Testis (tissue), 3 donors: Measurements from ENCODE around the gene OGFR. TPM values are rescaled to one million over a fixed set of nuclear protein-coding genes. Genes with fewer than 3 reads are reported as not detected.

Experiments used
- DNase-seq: peaks from one replicate; pipeline ENCODE4 v3.0.0-alpha.2; 2019
- H3K27ac ChIP-seq, 2 donors: fragments of 200-600 bp; sonication (generic); one replicate each; pipeline ENCODE4 v1.5.1; 2019
- H3K27me3 ChIP-seq: fragments of 200-600 bp; sonication (generic); one replicate; pipeline ENCODE4 v1.5.1; 2019
- H3K36me3 ChIP-seq: fragments of 200-600 bp; sonication (generic); one replicate; pipeline ENCODE4 v1.5.1; 2017; ENCODE audit warnings: low read depth; ENCODE audit errors: missing control alignments
- H3K4me1 ChIP-seq: fragments of 200-600 bp; sonication (generic); one replicate; pipeline ENCODE4 v1.5.1; 2019
- H3K4me3 ChIP-seq, 2 donors: fragments of 200-600 bp; sonication (generic); one replicate each; pipeline ENCODE4 v1.5.1; 2017 to 2019
- H3K9me3 ChIP-seq: fragments of 200-600 bp; sonication (generic); one replicate; pipeline ENCODE4 v1.5.1; 2017
- POLR2A ChIP-seq: fragments of 450-650 bp; IDR thresholded peaks from one replicate; pipeline ENCODE4 v1.6.1; 2017; ENCODE audit warnings: antibody characterized with exemption, mild to moderate bottlenecking, moderate library complexity
- WGBS, 2 donors: methylation state at CpG; one replicate each; pipeline ENCODE4 v1.1.5; 2018; 5-methylcytosine and 5-hydroxymethylcytosine counted together
- intact Hi-C: fragments of 100-400 bp; cut with DNase I; formaldehyde crosslinking; loops from one replicate; pipeline ENCODE4 v1.15.1; 2023; ENCODE audit warnings: low total_unique reads
- polyA plus RNA-seq: library from polyadenylated mRNA; stranded (reverse); fragments of 350-450 nt; fragmentation: Illumina TruSeq; extraction: RNeasy Lipid Tissue Mini Kit (QIAGEN cat#74804); gene quantifications from one replicate; pipeline ENCODE4 v1.2.3, GENCODE V29; 2014; ENCODE audit warnings: low read depth, low replicate concordance; ENCODE audit not compliant: insufficient read depth
- total RNA-seq, 2 donors: library from RNA; depleted of rRNA; stranded (reverse); fragments of >200 nt; gene quantifications; one replicate each; pipeline ENCODE4 v1.2.3, GENCODE V29; 2016
- TF ChIP-seq, protein P1 (sequence below), 3 experiments: fragments of 450-650 bp in 2 of 3; fragments of 200-600 bp in 1 of 3; sonication (generic) in 1 of 3; IDR thresholded peaks; one replicate each; pipeline ENCODE4 v1.5.1; 2016 to 2019; ENCODE audit warnings: antibody characterized with exemption in 3 of 3, mild to moderate bottlenecking in 2 of 3, moderate library complexity in 1 of 3

OGFR gene
- total and polyA plus RNA-seq, 3 donors from 2014 or later: 23.7 to 57.0 (median 46.6) TPM

DNA sequence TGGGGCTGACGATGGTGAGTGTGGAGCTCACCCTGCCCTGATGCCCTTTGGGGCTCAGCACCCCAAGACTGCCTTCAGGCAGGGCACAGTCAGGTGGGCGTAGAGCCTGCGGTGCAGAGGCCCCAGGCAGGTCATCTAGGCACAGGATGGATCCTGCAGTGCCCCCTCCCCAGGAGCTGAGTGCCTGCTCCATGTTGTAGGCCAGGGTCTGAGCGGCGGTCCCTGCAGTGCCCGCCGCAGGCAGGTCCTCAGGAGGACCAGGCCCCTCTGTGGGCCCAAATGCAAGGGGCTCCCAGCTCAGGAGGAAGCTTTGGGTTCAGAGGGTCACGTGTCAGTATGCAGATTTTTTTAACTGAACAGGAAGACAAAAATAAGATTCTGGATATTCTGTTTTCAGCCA lies 5.6 kb upstream of the OGFR start:
- no peaks in the 10 kb centered on the region for H3K36me3 ChIP-seq
- 93 to 95% methylated on average over 8 of the region's 8 CpGs for WGBS, 2 donors
- H3K27me3 ChIP-seq: no peaks in the 10 kb centered on the region

DNA sequence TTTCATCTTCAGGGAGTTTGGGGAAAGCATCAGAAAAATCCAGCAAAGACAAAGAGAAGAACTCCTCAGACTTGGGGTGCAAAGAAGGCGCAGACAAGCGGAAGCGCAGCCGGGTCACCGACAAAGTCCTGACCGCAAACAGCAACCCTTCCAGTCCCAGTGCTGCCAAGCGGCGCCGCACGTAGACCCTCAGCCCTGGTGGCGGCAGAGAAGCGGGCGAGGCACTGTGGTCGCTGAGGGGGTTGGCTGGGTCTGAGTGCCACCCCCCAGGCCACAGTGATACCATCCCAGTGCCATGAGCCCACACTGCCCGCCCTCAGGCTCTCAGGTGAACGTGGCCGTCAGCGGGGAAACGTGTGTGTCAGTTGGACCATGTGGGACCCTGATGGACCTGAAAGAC lies 5.2 kb upstream of the OGFR start:
- intact Hi-C loops: no loop called here
- Histone ChIP-seq H3K9me3 (no peaks in the 10 kb centered on the region), H3K36me3 (no peaks in the 10 kb centered on the region), H3K27me3 (no peaks in the 10 kb centered on the region), H3K4me3 (no peak overlapping the region), H3K27ac (no peak overlapping the region), H3K4me1 (peaks cover 8% of the 10 kb centered on the region)
- 97% methylated on average over 18 to 19 of the region's 19 CpGs for WGBS, 2 donors
- no peak for TF ChIP-seq POLR2A
- TF ChIP-seq, protein P1, sequence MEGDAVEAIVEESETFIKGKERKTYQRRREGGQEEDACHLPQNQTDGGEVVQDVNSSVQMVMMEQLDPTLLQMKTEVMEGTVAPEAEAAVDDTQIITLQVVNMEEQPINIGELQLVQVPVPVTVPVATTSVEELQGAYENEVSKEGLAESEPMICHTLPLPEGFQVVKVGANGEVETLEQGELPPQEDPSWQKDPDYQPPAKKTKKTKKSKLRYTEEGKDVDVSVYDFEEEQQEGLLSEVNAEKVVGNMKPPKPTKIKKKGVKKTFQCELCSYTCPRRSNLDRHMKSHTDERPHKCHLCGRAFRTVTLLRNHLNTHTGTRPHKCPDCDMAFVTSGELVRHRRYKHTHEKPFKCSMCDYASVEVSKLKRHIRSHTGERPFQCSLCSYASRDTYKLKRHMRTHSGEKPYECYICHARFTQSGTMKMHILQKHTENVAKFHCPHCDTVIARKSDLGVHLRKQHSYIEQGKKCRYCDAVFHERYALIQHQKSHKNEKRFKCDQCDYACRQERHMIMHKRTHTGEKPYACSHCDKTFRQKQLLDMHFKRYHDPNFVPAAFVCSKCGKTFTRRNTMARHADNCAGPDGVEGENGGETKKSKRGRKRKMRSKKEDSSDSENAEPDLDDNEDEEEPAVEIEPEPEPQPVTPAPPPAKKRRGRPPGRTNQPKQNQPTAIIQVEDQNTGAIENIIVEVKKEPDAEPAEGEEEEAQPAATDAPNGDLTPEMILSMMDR (IDR thresholded peaks at IDR 0.05): no peak
- no peak for DNase-seq

More for the DNA sequence above, 5.6 kb upstream of the OGFR start:
- DNase-seq: no peak
- Histone ChIP-seq H3K4me3 (no peak overlapping the region), H3K9me3 (no peaks in the 10 kb centered on the region), H3K27ac (no peak overlapping the region), H3K4me1 (peaks cover 8% of the 10 kb centered on the region)
- no peak for TF ChIP-seq POLR2A
- intact Hi-C loops: no loop called here

DNA sequence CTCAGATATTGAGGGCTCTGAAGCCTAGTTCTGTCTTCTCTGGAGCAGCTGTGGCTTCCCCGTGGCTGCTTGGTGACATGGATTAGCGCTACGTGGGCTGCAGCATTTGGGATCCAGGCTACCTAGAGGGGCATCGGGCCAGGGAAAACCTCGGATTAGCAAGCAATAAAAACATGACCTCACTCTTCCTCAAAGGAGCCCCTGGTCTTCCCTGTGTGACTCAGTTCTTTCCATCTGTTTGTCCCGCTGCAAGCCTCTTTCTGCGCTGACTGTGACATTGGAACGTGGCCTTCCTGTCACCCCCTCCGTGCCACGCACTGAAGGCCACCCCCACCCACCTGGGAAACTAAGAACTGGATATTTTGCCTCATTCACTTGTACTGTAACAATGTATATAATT lies 4.8 kb upstream of the OGFR start:
- intact Hi-C loops: no loop called here
- 78 to 85% methylated on average over 9 to 10 of the region's 10 CpGs for WGBS, 2 donors
- Histone ChIP-seq H3K36me3 (no peaks in the 10 kb centered on the region), H3K9me3 (no peaks in the 10 kb centered on the region), H3K4me1 (peaks cover 8% of the 10 kb centered on the region), H3K27me3 (no peaks in the 10 kb centered on the region), H3K4me3 (no peak overlapping the region), H3K27ac (no peak overlapping the region)
- DNase-seq: no peak
- no peak for TF ChIP-seq POLR2A
- TF ChIP-seq, protein P1 (IDR thresholded peaks at IDR 0.05): no peak

DNA sequence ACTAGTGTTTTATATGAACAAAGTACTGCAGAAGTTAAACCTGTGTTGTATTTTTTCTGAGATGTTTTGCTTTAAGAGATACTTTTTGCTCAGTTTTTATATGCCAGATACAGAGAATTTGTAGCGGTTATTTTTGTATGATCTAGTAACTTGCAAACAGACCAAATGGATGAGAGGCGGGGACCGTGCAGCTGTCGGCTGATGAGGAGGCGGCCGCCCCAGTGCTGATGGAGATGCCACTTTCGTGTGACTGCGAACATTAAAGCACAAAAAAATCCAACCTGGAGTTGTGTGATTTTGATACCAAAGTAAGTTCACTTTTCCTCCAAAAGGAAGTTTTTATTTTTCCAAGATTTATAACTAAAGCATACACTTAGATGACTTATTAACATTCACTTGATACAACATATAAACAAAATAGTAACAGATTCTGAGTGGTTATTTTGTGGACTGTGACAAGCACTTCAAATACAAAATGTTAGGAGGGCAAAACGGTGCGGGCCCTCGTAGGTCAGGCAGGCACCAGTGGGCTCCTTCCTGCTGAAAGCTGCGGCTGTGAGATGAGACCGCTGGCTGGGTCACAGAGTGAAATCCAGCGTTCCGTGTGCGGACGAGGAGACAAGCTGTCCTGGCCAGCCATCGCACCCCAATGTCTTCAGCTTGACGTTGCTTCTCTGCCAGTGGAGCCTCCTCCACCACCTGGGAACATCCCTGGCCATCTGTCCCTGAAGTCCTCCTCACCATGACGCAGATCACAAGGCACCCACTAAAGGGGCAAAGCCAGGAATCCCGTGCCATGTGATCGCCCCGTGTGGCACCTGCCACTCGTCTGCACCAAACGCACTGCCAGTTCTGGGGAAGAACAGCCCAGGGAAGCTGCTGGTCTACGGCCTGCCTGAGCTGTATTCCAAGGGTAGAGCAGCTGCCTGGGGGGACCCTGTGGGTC lies 4.0 kb upstream of the OGFR start:
- intact Hi-C loops: no loop called here
- no peak for DNase-seq
- Histone ChIP-seq H3K27me3 (no peaks in the 10 kb centered on the region), H3K4me3 (no peak overlapping the region), H3K9me3 (no peaks in the 10 kb centered on the region), H3K36me3 (no peaks in the 10 kb centered on the region), H3K4me1 (peaks cover 10% of the 10 kb centered on the region), H3K27ac (no peak overlapping the region)
- no peak for TF ChIP-seq POLR2A
- TF ChIP-seq, protein P1 (IDR thresholded peaks at IDR 0.05): no peak
- WGBS, 2 donors: 81 to 88% methylated on average over 17 to 26 of the region's 26 CpGs

DNA sequence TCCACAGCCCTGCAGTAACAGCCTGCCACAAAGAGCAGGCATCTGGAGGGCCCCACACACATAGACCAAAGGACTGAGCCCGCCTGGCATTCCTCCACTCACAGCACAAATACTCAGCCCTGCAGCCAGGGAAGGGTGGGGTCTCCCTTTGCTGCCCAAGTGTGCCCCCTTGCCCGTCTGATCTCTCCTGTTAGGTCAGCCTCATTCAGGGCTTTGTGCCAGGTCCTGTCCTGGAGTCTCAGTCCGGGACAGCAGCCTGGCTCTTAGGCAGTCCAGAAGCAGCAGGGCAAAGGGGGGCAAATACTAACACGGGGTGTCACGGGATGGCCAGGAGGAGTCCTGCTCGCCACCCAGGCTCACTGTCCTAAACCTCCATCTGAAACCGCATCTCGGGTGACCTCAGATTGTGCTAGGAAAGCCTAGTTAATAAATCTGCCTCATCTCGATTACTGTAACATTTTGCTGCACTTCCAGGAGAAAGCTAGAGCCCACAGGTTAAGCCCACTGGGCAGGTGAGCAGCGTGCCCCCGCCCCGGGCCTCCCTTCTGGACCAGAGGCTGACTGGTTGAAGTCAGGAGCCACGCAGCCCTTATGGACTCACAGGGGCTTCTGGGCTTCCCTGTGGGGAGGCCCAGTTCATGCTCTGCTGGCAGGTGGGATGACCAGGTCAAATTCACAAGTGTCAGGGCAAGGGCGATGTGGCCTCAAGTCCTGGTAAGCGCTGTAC lies 3.2 kb upstream of the OGFR start:
- peaks cover 19% of the 10 kb centered on the region for H3K4me1 ChIP-seq
- no peak overlapping the region for H3K27ac ChIP-seq
- 87 to 88% methylated on average over 8 to 15 of the region's 15 CpGs for WGBS, 2 donors
- TF ChIP-seq, protein P1 (IDR thresholded peaks at IDR 0.05): no peak
- TF ChIP-seq POLR2A: no peak
- DNase-seq: no peak
- no peaks in the 10 kb centered on the region for H3K36me3 ChIP-seq
- H3K4me3 ChIP-seq: no peak overlapping the region
- no peaks in the 10 kb centered on the region for H3K9me3 ChIP-seq
- intact Hi-C loops: no loop called here
- H3K27me3 ChIP-seq: no peaks in the 10 kb centered on the region
